Amniotic epithelial cell (primary cell): Measurements from ENCODE around the gene GLT6D1.

Experiments used
- DNase-seq: peaks from one replicate; pipeline ENCODE4 v3.0.0-alpha.2; 2010; ENCODE audit warnings: low read depth

GLT6D1 gene

GRCh38 chr9:135622415-135623020, 16.8 kb downstream of the GLT6D1 start:
- DNase-seq: no peak

GRCh38 chr9:135620558-135620957, 18.8 kb downstream of the GLT6D1 start:
- no peak for DNase-seq

DNA sequence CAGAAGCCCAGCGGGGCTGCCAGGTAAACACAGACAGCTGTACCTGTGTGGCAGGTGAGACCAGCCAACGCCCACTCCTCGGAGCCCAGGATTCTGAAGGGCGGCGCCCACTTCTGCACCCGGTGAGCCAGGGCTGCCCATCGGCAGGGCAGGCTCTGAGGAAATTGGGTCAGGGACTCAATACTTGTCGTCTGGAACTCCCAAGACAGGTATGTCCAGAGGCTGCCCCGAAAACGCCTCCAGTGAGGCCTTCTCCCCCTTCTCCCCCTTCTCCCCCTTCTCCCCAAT, 19.8 kb downstream of the GLT6D1 start:
- no peak for DNase-seq

DNA sequence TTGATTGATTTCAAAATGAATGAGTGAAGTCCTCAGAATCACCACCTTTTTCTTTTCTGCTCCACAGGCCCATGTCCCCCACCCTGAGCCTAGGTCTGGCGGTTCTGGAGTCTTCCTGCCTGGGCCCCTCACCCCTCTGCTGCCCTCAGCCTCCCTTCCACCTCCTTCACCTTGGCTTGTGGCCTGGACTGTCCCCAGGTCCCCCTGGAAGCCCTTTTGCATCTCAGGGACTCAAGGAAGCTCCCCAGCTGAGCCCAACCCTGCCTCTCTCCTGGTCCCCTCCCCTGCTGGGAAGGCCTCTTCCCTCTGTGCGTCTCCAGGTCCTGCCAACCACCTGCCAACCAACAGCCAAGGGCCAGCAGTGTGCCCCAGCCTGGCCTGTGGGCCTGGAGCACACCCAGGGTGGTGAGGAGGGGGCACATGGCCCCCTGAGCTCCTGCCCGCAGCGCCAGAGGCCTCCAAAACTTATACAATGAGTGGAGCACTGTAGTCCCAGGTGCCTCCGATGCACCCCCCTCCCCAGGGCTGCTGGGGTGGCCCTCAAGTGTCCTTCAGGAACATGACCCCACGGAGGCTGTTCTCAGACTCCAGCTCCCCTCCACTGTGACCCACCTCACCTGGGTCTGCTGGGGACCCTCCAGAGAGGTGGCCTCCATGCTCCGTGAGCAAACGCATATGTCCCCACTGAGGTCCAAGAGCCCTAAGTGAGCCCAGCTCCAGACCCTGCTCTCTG, 20.3 kb downstream of the GLT6D1 start:
- DNase-seq: no peak

DNA sequence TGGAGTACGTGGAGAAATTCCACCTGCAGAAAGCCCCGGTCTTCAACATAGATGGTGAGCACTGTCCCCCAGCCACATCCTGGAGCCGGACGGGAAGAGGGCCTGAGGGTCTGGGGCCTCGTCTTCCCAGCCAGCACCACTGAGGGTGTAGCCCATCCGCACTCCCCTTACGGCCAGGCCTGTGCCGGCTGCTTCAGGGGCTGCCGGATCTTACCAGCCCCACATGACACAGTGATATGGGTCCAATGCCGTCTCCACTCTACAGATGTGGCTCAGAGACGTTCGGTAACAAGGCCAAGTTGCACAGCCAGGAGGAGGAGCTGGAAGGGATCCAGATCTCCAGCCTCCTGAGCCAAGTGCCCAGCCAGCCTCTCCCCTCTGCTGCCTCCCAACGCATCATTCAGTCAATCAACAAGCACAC, 21.3 kb downstream of the GLT6D1 start:
- DNase-seq: no peak

- no peak for DNase-seq
Measured at GRCh38 chr9:135617538-135617900, 21.8 kb downstream of the GLT6D1 start.

DNA sequence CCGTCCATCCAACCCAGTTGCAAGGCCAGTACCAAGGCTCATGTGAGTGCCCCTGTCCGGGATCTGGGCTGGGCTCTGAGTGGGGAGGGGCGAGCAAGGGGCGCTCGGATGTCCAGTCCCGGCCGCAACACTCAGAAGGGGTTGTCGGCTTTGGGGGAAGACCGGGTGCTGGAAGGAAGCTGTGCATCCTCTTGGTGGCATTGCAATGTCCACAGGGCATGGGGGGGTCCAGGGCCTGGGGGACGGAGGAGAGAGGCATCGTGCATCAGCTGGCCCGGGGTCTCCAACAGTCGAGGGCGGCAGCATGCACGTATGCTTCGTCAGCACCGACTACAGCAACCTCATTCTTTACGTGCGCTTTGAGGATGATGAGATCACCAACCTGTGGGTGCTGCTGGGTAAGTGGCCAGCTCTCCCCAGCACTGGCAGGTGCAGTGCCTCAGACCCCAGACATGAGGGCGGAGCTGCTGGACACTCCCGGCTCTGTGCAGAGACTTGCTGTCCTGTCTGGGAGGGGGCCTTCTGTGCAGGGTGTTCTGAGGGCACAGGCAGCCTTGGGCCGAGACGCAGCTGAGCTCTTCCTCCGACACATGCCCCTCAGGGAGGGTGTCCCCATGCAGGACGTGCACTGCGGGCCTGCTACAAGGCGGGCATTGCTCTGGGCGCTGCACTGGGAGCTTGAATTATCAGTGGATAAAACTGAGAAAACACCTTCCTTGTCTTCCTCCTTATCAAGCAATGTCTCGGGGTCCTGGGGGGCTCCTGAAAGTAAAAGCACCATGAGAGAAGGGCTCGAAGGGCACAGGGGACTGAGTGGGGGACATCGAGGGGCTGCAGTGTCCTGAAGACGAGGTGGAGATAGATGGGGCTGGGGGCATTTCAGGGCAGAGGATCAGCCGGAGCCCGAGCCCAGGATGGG, 22.5 kb downstream of the GLT6D1 start:
- DNase-seq: no peak

GRCh38 chr9:135615666-135616618, 23.4 kb downstream of the GLT6D1 start:
- no peak for DNase-seq

DNA sequence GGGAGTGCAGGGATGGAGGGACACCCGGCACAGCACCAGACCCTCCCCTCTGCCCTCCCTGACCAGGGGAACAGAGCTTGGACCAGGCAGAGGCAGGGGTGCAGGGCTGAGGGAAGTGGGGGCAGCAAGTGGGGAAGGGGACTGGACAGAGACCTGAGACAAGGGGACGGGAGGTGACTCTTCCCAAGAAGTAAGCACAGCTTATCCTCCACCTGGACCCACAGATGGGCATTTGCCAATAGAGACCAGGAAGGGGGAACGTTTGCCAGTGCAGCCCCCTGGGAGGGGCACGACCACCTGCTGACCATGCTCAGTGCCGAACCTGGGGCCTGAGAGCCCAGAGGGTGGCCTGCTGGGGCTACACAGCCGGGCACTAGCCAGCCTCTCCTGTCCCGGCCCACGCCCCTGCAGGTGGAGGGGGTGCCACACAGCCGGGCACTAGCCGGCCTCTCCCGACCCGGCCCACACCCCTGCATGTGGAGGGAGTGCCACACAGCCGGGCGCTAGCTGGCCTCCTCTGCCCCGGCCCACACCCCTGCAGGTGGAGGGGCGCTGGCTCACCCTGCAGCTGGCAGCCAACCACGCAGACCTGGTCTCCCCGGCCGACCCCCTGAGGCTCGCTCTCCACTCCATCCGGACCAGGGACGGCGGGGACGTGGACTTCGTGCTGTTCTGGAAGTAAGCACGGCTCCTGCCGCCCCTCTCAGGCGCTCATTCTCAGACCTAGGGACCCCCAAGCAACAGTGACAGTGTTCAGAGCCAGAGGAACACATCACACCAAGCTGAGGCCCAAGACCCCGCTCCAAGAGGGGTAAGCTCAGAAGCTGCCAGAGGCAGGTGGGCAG, 24.3 kb downstream of the GLT6D1 start:
- no peak for DNase-seq

- no peak for DNase-seq
Measured at GRCh38 chr9:135613946-135614805, 25.2 kb downstream of the GLT6D1 start.

- DNase-seq: no peak
Measured at GRCh38 chr9:135612981-135613910, 26.1 kb downstream of the GLT6D1 start.

- DNase-seq: no peak
Measured at GRCh38 chr9:135612437-135612836, 26.9 kb downstream of the GLT6D1 start.

GRCh38 chr9:135611875-135612209, 27.5 kb downstream of the GLT6D1 start:
- no peak for DNase-seq

GRCh38 chr9:135611142-135611874, 28.0 kb downstream of the GLT6D1 start:
- DNase-seq: no peak

GRCh38 chr9:135610290-135611141, 28.8 kb downstream of the GLT6D1 start:
- no peak for DNase-seq

GRCh38 chr9:135609366-135609955, 29.9 kb downstream of the GLT6D1 start:
- no peak for DNase-seq

GRCh38 chr9:135608999-135609317, 30.4 kb downstream of the GLT6D1 start:
- no peak for DNase-seq
